Memory B cell (primary cell): ENCODE measurements around the gene DCAF11.
A peak's percentile ranks its signal among the peaks of the same experiment; 100 is the strongest.

Experiments used
- ATAC-seq: fragments of 150-1000 bp; cut with Tn5 transposase; 2 replicates; pipeline ENCODE4 v1.10.0; 2021; ENCODE audit warnings: low read depth, mild to moderate bottlenecking, moderate library complexity
- DNase-seq, 2 donors: peaks; one replicate each; pipeline ENCODE4 v3.0.0; 2022; ENCODE audit warnings: low spot score in 2 of 2
- H3K27ac Mint-ChIP-seq: one replicate; pipeline ENCODE4 v1.8.0; 2022; ENCODE audit warnings: mild to moderate bottlenecking, moderate library complexity, mixed read lengths
- H3K27me3 Mint-ChIP-seq: one replicate; pipeline ENCODE4 v1.8.0; 2022; ENCODE audit warnings: mixed read lengths
- H3K36me3 Mint-ChIP-seq: one replicate; pipeline ENCODE4 v1.8.0; 2022; ENCODE audit warnings: mild to moderate bottlenecking, mixed read lengths
- H3K4me1 Mint-ChIP-seq: one replicate; pipeline ENCODE4 v1.8.0; 2022; ENCODE audit warnings: mixed read lengths
- H3K4me3 Mint-ChIP-seq: one replicate; pipeline ENCODE4 v1.8.0; 2022; ENCODE audit warnings: mild to moderate bottlenecking, moderate library complexity, mixed read lengths
- H3K9me3 Mint-ChIP-seq: one replicate; pipeline ENCODE4 v1.8.0; 2022; ENCODE audit warnings: mixed read lengths

Gene DCAF11

GRCh38 chr14:24172261-24172860 is 57.8 kb downstream of the DCAF11 start:
- Mint-ChIP-seq H3K9me3 (no peaks in the 10 kb centered on the region), H3K36me3 (peaks cover 14% of the 10 kb centered on the region), H3K4me1 (peaks cover 21% of the 10 kb centered on the region), H3K27ac (peak overlapping the region; percentile 53), H3K4me3 (peak overlapping the region; percentile 93), H3K27me3 (no peaks in the 10 kb centered on the region)
- no peak for ATAC-seq
- no peak for DNase-seq

GRCh38 chr14:24172871-24173281 is 58.3 kb downstream of the DCAF11 start:
- Mint-ChIP-seq H3K27ac (peak overlapping the region; percentile 20), H3K4me1 (peaks cover 17% of the 10 kb centered on the region), H3K4me3 (peak overlapping the region; percentile 93), H3K9me3 (no peaks in the 10 kb centered on the region), H3K36me3 (peaks cover 10% of the 10 kb centered on the region), H3K27me3 (no peaks in the 10 kb centered on the region)
- ATAC-seq (no peak), DNase-seq (no peak)
